HG03565 (cell line): ENCODE results near the gene DDR2.

Experiments used
- ATAC-seq: cut with Tn5 transposase; IDR thresholded peaks from one replicate; pipeline ENCODE4 v1.9.1; 2021; ENCODE audit warnings: mild to moderate bottlenecking, moderate library complexity; ENCODE audit not compliant: unreplicated experiment

Gene DDR2

DNA sequence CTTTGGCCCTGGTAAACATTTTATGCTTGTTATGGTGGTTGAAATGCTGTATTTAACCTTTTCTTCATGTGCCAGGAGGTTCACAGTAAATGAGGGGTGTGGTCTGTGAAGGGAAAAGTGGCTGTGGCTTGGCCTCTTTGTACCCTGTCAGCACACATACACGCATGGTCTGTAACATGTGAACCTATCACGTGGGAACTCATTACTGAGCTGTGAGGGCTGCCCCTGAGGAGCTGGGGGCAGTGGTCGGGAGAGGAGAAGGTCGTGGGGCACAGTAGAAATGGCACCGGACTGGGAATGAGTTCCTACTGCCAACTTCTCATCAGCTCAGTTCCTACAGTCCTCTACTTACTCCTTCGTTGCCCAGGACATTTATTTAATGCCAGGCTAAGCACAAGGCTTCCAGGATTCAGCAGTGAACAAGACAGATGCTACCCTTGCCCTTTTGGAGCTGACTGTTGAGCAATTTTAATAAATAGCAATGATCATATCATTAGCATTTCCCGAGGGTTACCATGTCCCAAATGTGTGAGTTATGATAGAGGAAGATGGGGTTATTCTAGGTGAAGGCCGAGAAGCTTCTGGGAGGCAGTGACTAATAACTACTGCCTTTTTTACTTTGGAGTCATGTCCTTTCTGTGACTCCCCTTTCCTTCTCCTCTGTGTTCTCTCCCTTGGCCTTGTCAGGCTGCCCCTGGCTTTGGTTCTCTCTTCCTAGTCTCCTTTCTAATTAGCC is 38.8 kb downstream of the DDR2 start:
- no peak for ATAC-seq

DNA sequence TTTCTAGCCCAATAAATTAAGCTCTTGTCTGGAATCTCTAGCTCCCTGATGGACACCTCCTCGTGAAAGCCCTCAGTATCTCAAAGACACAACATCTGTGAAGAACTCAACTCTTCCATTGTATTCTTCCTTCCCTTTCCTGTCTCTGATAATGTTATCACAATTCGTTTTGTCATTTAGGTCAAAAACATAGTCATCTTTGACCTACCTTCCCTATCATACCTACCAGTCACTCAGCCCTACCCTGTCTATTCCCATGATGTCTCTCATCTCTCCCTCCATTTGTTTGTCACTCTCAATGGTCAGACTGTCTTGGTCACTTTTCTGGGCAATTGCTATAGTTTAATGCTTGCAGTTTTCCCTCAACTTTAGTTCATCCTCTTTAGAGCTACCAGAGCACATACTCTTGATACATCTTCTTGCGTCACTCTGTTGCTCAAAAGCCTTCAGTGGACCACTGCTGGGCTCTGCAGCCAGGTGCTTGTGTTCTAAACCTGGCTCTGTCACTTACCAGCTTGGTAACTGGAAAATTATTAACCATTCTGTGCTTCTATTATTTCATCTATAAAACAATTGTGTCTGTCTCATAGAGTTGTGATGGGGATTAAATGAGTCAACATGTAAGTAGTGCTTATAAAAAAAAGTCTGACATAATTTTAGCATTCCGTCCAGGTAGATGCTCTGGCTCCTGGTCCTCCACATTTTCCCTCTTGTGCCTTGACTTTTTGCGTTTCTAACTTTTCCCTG is 39.6 kb downstream of the DDR2 start:
- no peak for ATAC-seq

DNA sequence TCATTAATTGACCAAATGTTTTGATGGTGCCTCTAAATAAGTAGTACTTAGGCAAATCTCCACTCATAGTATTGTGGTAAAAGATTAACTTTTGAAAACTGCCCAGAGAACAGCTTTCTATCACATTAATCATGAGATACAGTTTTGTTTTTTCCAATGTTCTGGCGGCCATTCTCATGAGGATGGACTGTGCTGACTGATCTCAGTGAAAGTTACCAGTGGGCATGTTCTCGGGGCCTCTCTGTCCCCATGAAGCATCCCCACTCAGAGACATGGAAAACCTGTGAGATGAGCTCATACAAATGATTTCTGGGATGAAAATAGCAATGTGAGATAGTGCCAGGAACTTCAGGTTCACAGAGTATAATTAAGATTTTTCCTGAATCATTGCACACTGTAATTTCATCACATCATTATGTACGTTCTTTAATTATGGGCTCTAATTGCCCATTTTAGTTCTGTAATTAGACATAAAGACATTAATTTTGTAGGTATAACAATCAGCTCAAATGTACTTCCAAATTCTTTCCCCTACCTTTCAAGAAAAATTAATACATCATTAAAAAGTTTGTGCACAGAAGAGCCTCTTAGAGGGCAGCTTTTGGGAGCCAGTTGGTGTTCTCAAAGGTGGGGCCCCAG is 40.5 kb downstream of the DDR2 start:
- ATAC-seq: no peak

DNA sequence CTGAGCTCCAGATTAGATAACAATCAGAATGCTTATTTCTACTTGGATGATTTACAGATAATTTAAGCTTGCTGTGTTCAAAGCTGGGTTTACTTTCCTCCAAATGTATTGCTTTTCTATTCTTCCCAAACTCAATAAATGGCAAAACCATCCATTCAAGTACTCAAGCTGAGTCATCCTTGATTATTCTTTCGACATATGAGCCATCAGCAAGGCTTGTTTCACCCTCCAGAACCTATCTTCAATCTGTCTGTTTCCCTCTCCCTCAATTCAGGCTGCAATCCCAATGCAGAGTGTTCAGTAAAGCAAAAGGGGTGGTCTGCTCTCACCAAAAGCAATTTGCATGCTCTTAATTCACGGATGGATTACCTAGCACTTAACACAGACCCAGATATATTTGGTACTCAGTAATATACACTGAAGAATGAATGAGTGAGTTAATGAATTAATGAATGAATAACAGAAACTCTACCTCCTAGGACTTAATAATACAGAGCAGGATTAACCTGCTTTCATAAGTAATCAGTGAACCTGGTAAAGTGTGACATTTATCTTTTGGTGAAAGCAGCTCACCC is 41.9 kb downstream of the DDR2 start:
- ATAC-seq: no peak

DNA sequence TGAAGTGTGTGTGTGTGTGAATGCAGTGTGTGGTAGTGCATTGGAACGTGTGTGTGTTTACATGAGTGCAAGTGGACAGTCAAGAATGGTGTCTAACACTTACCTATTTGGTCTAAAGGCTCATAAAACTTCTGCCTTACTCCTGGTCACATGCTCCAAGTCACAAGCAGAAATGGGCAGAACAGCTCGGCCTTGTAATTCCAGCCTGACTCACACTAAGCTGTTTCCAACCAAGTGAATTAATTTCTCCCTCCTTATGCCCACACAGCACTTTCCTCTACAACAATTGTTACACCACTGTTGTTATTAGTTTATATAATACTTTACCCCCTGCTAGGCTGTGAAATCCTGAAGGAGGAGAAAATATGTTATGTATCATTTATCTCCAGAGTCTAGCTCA is 43.8 kb downstream of the DDR2 start:
- no peak for ATAC-seq

DNA sequence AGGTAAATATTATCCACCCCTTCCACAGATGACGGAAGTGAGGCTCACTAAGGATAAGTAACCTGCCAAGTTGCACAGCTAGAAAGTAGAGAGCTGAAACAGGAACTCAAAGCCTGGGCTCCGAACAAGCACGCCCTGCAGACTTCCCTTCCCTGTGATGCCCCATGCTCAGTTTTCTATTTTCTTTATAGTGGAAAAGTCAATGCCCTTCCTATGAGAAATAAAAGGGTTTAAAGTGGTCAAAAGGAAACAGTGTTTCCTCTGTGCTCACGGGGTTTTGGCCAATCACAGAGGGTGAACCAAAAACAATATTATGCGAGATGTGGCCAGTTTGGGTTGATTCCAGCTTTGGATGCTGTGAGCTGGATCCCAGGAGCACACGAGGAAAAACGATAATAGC is 44.5 kb downstream of the DDR2 start:
- no peak for ATAC-seq

DNA sequence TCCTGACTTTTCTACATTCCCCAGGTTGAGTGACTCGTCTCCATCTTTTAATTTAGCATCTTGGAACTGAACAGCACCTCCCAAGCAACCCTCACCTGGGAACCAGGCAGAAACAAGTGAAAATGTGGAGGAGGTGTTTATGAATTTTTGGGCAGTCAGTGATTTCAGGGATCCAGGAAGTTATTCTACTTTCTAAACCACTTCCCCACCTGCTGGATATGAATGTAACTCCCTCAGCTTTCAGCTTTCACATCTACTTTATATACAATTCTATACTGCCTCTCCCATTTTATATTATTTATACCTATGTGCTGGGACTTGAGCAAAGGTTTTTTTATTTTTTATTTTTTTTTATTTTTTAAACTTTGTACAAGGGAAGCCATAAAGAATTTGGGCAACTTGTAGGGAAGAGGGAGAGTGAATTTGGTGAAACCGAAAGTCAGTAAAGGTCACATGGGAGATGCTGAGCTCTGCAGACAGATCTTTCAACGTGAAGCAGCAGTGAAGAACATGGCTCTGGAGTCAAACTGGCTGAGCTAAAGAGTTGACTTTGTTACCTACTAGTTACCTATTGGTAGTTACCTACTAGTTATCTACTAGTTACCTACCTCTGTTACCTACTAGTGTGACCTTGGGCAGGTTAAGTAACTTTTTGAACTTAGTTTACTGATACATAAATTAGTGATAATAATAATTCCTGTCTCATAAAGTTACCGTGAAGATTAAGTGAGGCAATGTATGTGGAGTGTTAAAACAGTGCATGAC is 45.5 kb downstream of the DDR2 start:
- no peak for ATAC-seq

DNA sequence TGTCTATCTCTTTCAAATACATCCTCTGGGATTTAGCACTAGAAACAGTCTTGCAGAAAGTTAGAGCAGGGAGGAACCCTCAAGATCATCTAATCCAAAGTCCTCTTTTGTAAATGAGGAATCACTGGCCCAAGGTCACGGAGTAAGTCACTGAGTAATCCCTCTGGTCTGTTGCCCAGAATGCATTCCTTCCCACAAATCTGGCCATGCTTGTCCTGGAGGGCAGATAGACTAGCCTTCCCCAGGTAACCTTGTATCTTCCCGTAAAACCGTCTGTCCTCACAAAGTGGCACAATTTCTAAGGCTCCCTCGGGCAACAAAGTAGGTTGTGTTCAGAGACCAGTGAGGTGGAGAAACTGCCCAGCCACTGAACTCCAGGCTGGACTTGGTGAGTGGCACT is 46.2 kb downstream of the DDR2 start:
- no peak for ATAC-seq

DNA sequence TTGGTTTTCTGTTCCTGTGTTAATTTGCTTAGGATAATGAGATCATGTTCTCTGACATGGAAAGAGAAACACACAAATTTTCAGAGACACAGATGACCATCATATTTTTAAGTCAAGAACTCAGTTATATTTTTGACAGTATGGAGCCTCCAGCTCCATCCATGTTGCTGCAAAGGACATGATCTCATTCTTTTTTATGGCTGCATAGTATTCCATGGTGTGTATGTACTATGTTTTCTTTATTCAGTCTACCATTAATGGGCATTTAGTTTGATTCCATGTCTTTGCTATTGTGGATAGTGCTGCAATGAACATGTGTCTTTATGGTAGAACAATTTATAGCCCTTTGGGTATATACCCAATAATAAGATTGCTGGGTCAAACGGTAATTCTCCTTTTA is 47.0 kb downstream of the DDR2 start:
- ATAC-seq: no peak

DNA sequence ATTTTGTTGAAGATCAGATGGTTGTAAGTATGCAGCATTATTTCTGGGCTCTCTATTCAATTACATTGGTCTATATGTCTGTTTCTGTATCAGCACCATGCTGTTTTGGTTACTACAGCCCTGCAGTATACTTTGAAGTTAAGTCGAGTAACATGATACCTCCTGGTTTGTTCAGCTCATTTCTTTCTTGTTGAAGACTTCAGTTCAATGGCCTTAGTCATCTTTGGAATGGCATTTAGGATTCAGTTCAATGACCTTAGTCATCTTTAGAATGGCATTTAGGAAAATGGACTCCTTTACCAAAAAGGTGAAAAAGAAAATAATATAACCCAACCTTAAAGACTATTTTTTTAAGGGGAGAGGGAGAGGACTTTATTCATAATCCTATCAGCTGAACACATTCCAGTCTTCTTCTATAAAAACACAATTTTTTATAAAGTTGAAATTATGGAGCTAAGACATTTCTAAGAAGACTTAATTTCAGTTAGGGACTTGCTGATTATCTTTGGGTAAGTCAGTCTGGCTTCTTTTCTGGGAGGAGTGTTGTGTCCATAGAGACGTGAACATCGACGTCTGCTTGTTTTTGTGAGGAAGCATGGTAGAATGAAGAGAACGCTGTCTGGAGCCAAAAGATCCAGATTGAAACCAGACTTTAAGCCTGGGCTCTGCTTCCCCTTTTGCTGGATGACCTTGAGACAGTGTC is 48.3 kb downstream of the DDR2 start:
- no peak for ATAC-seq

DNA sequence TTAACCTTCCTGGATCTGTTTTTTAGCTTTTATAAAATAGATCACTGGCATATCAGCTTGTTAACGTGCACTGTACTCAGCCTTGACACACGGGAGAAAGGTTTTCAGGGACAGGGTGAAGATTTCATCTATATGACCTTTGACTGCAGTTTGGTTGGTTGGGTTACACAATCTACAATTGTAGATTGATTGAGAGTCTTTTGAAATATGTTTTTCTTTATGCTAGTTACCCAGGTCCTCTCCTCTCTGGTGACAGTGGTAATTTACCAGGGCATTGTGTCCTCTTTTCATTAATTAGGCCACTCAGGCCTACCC is 48.8 kb downstream of the DDR2 start:
- ATAC-seq: no peak

DNA sequence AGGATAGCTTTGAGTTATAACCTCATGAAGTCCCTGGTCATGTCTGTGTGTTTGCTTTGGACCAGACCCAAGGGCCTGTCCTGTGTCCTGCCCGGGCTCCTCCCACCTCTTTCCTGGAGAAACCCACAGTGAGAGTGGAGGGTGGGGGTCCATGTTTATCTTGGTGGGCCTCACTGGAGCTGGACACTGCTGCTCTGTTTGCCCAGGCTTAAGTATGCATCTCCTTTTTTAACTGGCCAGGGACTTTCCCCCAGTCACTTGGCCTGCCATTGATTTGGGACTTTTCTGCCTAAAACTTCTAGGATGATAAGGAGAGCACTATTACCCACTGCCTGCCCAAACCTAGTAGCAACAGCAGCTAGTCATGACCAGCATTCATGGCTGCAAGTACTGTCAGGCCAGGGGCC is 49.8 kb downstream of the DDR2 start:
- no peak for ATAC-seq

DNA sequence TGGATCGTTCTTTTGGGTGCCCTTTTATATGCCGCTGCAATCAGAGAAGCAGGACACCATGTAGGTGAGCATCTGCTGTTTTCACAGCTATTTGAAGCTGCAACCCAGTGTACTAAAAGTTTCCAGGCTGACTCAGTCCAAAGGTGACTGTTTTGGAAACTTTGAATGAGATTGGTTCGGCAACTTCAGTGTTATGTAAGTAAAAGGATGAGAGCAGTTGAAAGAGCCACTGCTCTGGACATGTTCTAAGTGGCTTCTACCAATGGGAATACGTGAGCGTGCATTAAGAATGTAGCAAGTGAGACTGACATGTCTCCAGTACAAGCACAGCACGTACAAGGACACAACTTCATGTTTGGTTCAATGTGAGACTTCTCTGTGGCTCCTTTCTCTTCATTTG is 55.6 kb downstream of the DDR2 start:
- ATAC-seq: no peak

DNA sequence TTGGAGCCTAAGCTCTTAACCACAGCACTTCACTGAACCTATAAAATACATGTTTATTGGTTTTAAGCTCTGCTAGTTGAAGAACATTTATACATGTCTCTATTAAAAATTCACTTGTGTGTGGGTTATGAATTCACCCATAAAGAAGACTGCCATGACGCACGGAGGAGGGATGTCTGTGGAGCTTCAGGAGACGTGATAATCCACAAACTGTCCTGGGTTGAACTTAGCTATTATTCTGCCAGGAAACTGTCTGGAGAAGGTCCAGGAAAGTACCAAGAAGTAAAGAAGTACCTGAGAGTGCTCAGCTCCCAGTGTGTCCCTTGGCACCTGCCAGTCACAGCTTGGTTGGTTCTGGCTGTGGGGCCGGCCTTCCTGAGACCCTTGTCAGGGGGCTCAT is 56.3 kb downstream of the DDR2 start:
- no peak for ATAC-seq

DNA sequence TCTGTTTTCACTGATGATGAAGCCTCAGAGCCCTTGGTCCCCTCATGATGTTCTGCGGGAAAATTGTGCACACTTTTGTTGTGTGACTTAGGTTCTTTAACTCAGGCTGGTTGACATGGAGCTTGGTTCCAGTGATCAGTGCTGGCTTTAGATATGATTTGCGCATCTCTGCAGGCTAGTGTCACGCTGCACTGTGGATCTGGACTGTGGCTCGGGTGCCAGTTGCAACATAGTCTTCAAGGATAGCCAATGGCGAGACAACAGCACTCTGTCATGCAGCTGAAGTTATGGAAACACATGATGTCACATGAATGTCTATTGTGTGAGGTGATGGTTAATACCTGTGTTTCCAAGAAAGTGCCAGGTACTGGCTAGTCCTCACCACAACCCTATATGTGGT is 56.7 kb downstream of the DDR2 start:
- ATAC-seq: no peak

DNA sequence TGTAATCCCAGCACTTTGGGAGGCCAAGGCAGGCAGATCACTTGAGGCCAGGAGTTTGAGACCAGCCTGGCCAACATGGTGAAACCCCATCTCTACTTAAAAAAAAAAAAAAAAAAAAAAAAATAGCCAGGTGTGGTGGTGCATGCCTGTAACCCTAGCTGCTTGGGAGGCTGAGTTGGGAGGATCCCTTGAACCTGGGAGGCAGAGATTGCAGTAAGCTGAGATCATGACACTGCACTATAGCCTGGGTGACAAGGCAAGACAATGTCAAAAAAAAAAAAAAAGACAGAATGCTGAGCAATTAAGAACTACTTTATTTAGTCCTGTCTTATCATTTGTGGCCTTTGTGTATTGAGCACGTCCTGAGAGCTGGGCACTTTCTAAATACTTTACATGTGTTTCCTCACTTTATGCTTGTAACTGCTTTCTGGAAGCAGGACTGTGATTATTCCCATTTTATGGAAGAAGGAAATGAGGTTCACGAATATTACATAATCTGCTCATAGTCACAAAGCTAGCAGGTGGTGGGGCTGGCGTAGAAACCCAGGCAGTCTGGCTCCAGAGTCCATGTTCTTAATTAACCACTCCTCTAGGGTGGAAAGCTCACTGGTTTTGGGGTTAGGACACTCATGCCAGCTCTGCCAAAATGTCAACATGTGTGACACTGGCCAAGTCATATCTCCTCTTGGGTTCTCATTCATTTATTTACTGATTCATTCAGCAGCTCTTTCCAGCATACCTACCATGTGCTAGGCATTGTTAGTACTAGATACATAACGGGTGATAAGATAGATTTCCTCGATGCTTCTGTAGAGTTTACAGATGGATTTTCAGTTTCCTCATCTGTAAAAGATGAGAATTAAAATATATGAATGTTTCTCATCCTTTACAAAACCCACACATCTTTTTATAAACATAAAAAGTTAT is 57.7 kb downstream of the DDR2 start:
- ATAC-seq: no peak

DNA sequence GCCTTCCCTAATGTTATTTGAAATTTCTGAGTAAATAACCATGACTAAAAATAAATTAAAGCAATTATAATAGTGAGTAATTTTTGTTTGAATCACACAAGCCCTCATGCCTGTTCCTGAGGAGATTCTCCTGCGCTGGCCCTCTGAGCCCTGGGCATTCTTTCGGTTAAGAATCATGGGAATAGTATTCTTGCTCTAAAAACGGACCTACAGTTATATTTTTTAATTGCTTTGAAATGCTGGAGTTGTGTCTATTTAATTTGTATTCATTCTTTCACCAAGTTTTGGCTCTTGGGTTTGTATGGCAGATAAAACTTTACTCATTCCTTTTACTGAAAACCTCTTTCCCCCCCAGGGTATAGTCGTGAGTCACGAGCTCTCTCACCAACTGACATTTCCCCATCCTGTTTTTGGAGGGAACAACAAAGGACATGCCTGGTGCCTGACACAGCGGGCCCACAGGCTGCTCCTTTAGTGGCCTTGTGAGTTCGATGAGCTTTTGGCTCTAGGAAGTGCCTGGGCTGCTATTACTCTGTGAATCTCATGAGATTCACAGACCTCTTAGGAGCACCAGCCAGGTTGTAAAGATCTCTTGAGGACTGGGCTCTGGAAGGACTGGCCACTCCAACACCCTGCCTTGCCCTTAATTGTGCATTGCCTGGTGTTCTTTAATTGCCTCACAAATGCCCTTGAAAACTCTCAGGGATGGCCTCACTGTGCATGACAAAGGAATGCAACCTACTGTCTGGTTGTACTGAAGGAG is 58.6 kb downstream of the DDR2 start:
- no peak for ATAC-seq

DNA sequence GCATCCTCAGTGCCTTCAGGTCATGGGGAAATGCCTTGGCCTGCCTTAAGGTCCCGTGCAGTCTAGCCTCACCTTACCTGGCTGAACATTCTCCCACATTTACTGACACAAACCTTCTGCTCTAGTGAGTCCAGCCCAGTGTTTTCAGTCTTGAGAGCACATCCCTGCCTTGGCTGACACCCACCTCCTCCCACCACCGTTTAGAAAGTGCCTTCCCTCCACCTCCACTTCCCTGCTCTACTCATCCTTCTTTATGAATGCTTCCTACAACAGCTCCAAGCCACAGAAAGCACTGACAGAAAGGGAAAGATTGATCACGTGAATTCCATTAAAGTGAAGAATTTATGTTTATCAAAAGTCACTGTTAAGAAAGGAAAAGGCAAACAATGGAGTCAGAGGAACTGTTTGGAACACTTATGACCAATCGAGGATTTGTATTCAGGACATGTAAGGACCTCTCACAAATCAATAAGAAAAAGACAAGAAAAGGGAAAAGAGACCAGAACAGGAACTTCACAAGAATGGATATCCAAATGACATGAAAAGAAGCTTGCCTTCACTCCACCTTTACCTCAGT is 59.8 kb downstream of the DDR2 start:
- no peak for ATAC-seq

DNA sequence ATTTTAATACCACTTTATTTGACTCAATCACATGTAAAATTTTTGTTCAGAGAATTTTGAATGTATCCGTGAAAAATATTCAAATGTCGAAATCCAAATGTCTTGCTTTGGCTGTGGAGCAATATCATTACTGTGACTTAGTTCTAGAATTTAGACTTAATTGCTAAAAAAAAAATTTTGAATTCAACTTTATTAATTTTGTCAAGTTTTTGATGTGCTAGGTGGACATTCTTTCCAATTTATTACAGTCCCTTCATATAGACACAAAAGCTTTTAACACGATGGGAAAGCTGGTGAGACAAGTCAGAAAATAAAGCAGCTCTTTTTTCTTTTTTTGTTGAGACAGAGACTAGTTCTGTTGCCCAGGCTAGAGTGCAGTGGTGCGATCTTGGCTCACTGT is 62.6 kb downstream of the DDR2 start:
- no peak for ATAC-seq
